HG03045 (cell line): ENCODE data around the gene C7orf25.

ENCODE experiments used
- ATAC-seq: cut with Tn5 transposase; IDR thresholded peaks from one replicate; pipeline ENCODE4 v1.9.1; 2021; ENCODE audit warnings: mild to moderate bottlenecking, moderate library complexity; ENCODE audit not compliant: unreplicated experiment

The C7orf25 gene

DNA sequence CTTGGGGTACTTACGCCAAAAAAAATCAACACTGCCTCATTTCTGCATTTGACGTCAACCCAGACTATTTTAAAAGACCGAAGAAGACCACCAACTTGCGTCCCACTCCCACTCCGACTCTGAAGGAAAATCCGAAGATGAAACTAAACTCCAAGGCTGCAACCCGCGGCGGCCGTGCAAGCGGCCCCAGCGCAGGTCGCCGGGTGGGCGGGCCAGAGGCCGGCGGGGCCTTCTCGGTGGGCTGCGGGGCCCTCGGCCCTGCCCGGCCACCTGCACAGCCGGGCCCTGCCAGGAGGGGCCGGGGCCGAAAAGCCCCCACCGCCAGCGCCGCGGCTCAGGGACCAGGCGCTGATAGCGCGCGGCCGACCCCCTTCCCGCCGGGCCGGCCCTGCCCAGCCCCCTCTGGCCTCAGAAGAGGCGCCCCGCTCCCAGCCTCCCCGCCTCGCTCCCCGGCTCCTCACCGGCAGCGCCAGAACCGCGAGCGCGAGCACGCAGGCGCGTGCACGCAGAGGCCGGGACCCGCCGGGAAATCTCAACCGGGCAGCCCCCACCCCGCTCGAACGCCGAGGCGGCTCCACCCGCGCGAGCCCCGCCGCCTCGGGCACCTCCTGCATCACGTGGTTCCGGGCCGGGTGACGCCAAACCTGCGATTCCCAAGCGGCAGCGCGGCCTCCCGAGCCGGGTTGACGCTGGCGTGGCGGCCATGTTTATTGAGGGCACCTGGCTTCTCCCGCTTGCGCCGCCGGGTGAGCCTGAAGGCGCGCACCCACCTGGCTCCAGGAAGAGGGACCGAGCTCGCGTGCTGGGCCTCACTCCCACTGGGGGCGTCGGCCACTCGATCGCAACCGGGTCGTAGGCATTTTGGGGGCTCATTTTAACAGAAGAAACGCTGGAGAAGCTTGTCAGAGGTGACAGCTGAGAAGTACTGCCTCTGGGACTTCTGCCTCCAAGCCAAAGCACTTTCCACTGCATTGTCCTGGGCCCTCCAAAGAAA, at the start of gene C7orf25:
Gene C7orf25, minus strand, starts transcription at position 617 of the 994 bp plus-strand sequence. CDS start 1,170 bp downstream, outside the sequence.
- peak; percentile 95 for ATAC-seq

DNA sequence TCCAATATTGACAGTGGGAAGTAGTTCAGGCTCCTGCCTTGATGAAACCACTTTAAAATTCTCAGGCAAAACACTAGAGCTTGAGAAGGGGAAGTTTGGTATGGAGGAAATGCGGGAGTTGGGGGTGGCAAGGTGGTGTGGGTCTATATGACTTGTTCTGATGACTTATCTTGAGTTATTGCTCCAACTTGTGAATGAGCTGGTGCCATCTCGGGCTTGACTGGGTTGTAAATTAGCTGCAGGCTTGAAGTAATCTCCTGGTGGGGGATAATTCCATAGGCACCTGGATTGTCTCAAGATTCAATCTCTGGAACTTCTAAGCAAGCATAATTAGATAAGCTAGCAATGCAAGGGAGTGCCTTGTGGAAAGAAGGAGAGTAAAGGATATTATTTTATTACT, 49.3 kb upstream of the C7orf25 start:
- no peak for ATAC-seq

DNA sequence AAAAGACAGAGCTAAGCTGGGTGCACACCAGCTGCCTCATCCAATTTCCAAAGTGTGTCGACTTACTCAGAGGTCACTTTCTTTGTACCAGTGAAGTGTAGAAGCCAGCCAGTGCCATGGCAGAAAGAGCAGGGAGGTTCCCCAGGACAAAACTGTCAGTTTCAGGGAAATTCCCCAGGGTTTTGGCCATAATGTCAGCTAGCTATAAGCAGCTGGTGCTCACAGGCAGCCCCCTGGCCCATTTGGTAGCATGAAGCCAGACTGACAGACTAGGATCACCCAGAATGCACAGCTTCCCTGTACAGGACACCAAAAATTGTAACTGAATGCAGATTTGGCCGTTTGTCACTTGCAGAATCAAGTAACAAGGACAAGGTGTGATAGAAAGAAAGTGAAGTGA, 48.9 kb upstream of the C7orf25 start:
- no peak for ATAC-seq

DNA sequence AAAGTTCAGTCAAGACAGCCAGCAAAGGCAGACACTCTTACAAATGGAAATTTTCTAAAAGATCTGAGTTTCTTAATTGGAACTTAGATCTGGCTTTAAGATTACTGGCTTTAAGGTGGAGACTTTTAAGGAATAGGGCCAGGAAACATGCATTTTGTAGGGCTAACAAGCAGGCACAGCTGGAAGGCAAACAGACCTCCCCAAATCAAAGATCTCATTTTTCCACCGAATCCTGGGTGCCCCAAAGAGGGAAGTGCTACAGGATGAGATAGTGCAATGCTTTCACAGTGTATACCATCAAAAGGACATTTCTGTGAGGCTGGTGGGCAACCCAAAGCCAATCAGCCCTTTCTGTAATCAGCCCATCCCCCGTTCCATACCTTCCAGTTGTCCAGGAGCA, 47.7 kb upstream of the C7orf25 start:
- ATAC-seq, result no peak

- no peak for ATAC-seq
Observed at GRCh38 chr7:42956062-42956461, 44.2 kb upstream of the C7orf25 start.

DNA sequence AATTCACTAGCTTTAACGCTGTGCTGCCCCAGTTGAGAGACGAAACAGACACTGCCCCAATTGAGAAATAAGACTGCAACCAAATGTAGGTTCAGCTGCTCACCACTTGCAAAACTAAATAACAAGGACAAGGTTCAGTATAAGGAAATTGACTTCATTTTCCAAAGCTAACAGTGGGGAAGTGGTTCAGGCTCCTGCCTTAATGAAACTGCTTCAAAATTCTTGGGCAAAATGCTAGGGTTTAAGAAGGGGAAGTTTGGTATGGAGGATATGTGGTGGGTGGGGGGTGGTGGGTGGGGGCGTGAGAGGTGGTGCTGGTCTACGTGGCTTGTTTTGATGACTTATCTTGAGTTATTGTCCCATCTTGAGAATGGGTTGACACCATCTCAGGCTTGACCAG, 42.1 kb upstream of the C7orf25 start:
- no peak for ATAC-seq

GRCh38 chr7:42952328-42952727, 40.5 kb upstream of the C7orf25 start:
- ATAC-seq, result no peak

DNA sequence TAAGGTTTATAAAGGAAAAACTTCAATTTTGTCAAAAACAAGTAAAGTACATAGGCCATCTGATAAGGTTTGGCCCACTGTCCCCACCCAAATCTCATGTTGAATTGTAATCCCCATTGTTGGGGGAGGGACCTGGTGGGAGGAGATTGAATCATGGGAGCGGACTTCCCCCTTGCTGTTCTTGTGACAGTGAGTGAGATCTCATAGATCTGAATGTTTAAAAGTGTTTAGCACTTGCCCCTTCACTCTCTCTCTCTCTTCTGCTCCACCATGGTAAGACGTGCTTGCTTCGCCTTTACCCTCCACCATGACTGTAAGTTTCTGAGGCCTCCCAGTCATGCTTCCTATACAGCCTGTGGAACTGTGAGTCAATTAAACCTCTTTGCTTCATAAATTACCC, 38.5 kb upstream of the C7orf25 start:
- no peak for ATAC-seq

DNA sequence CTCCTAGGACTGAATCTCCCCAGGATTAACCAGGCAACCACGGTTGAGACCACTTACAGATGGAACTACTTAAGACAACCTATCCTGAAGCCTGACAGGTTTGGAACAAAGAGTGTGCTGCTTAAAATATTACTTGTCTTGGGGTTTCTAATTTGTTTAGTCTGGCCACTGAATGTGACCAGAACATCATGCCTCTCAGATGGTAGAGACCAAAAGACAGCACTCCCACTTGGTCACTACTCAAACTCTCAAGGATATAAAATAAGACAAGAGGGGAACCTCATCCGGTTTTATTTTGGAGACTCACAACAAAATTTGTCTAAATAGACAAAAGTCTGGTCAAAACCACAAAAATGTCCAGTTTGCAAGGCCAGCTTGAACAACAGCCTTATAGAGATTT, 35.7 kb upstream of the C7orf25 start:
- no peak for ATAC-seq

DNA sequence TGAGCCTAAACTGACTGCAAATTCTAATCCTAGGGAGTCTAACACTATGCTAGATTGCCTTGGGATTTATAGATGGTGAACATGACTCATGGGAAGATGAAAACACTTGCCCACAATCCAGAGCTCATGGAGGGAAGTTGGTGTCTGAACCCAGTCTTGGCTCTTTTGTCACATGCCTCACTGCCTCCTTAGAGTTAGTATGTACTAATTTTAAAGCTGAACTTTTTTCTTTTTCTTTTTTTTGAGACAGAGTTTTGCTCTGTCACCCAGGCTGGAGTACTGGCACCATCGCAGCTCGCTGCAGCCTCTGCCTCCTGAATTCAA, 34.7 kb upstream of the C7orf25 start:
- no peak for ATAC-seq

DNA sequence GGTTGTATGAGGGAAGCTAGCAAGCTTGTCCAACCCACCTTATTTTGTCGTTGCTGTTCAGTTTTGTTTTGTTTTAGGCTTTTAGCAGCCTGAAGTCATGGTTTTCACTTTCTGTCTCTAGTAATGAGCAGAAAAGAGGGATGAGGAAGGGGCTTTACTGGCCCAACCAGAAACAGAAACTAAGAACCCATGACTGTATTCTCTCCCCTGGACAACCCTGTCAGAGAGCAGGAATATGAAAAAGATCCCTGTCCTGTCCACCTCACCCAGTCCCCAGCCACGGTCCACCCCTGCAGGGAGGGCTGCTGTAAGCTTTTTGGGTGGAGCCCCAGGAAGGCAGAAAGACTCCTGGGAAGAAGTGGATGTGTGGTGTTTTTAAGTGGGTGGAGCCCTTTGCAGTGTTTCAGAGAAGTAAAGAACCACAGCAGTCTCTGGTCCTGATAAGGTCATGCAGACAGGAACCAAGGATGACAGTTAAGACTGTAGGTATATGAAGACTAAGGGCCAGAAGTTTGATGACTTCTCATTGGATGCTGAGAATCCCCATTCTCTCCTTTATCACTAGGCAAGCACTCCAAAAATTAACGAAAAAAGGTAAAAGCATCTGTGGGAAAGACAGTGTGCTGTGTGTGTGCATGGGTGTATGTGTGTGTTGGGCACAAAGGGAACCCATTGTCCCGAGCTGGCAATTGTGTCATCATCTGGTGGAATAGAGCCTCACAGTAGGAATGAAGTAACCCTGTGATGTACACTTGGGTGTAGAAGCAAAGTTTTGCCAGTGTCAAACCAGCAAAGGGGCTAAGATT, 34.2 kb upstream of the C7orf25 start:
- ATAC-seq, result peak; percentile 67

GRCh38 chr7:42940985-42941847, 29.3 kb upstream of the C7orf25 start:
- ATAC-seq, result peak; percentile 48

- no peak for ATAC-seq
Observed at GRCh38 chr7:42939457-42940240, 27.8 kb upstream of the C7orf25 start.

DNA sequence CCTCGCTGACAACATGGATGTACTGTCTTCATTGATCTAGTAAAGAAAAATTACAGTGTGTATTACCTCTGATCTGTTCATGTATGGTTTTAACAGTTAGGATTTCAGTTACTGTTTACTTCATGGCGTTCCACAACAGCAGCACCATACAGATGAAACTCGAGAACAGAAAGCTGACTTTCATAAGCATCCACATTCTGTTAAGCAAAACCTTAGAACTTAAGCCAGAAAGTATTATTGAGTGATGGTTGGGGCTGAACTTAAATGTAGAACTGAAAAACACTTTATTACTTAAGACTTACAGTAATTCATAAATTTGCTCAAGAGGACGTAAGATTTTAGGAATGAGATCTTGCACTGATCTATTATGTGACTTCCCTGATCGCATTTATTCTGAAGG, 24.0 kb upstream of the C7orf25 start:
- ATAC-seq, result no peak

GRCh38 chr7:42934291-42934690, 22.4 kb upstream of the C7orf25 start:
- ATAC-seq, result no peak

DNA sequence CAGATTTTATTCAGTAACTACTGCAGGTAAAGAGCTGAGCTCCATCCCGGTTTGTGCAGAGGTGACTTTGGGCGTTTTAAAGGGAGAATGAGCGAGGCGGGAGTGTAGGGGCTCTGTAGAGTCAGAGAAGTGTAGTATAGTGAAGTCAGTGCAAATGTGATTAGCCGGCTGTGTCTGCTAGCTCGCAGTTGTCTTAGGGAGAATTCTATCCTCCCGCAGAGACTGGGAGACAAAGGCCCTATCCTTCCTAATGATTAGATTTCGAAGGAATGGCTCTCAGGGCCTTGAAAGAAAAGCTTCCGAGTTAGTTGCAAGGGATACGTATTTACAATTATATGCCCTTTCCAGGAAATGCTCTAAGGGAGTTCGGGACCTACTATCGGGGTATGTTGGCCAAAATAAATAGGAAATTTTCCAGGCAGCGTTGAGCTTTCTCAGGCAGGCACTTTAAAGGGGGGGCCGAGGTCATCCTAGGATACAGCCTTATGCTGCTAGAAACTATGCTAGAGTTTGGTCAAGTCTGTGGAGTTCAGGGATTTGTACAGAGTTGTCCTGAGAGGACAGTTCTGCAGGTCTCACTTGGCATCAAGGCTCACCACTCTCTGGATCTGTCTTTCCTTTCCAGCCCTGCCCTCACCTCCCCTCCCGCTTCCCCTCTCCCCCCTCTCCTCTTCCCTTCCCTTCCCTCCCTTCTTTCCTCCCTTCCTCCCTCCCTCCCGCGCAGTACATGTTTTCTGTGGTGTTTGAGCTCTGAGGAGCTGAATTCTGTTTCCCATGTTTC, 21.1 kb upstream of the C7orf25 start:
- ATAC-seq, result no peak

DNA sequence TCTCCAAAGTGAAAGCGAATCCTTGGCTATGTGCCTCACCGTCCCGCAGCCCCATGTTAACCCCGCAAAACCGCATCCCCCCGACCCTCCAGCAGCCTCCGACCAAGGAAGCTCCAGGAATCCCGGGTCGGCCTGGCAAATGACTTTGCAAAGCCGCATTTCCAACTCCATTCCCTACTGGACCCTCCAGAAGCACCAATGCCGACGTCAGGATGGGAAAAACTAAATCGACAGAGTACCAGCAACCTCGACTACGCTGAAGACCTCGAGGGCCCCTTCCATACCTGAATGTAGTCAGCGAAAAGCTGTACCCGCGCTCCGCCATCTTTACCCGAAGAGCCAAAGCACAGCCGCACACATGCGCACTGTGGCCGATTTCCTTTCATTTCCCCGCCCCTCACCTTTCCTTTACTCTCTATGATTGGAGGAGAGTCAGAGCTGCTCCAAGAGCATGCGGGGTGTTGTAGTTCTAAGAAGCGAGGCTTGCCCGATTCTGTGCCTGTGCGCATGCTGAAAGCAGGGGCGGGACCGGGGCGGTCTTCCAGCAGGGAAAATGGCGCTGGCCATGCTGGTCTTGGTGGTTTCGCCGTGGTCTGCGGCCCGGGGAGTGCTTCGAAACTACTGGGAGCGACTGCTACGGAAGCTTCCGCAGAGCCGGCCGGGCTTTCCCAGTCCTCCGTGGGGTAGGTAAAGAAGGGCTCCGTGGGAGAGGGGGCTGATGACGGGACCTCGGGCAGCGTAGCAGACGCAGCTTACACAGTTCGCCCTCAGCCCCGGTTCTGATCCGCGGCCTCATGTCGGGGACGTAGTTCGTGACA, 20.2 kb upstream of the C7orf25 start, which contains the start of the genes MRPL32 and PSMA2:
Gene MRPL32, plus strand, starts transcription at position 543 of the 818 bp plus-strand sequence. Its CDS starts 11 bp downstream, at position 554.
Gene PSMA2, minus strand, starts transcription at position 341 of the 818 bp plus-strand sequence. Its CDS starts 16 bp downstream, at position 325.
- ATAC-seq, result peak; percentile 99

- ATAC-seq, result no peak
Observed at GRCh38 chr7:42931447-42931833, 19.6 kb upstream of the C7orf25 start.
